Thoracic aorta (tissue), 2 donors: ENCODE measurements around the gene EPB41L5. TPM values are rescaled to one million over a fixed set of nuclear protein-coding genes. Genes with fewer than 3 reads are reported as not detected.

Source experiments
- ATAC-seq: fragments of 150-250 bp; one replicate; pipeline ENCODE4 v1.8.0; 2017; ENCODE audit warnings: low read depth; ENCODE audit not compliant: insufficient number of reproducible peaks, low FRiP score
- DNase-seq: peaks from one replicate; pipeline ENCODE4 v3.0.0-alpha.2; 2020; ENCODE audit warnings: low spot score
- H3K27ac ChIP-seq, 2 donors: fragments of 200-600 bp; sonication (generic); 1 replicate in 1 of 2; 2 replicates in 1 of 2; pipeline ENCODE4 v1.5.1; 2016; ENCODE audit warnings: mild to moderate bottlenecking in 2 of 2, moderate library complexity in 2 of 2
- H3K27me3 ChIP-seq: fragments of 200-600 bp; sonication (generic); replicated peaks from 2 replicates; pipeline ENCODE4 v1.6.0; 2016; ENCODE audit warnings: mild to moderate bottlenecking; ENCODE audit not compliant: insufficient read depth
- H3K36me3 ChIP-seq: fragments of 200-600 bp; sonication (generic); one replicate; pipeline ENCODE4 v1.5.1; 2016
- H3K4me1 ChIP-seq, 2 donors: fragments of 200-600 bp; sonication (generic); 1 replicate in 1 of 2; 2 replicates in 1 of 2; pipeline versions ENCODE4 v1.5.1 to v1.6.0; 2016; ENCODE audit warnings: low read depth in 2 of 2, mild to moderate bottlenecking in 1 of 2; ENCODE audit not compliant: control insufficient read depth in 1 of 2
- H3K4me3 ChIP-seq: fragments of 200-600 bp; sonication (generic); 2 replicates; pipeline ENCODE4 v1.5.1; 2016; ENCODE audit warnings: mild to moderate bottlenecking
- H3K9me3 ChIP-seq: fragments of 200-600 bp; sonication (generic); 2 replicates; pipeline ENCODE4 v1.5.1; 2016
- total RNA-seq, 2 donors: library from RNA; depleted of rRNA; stranded (reverse); fragments of >200 nt; gene quantifications; one replicate each; pipeline versions ENCODE4 v1.1.0 to v1.2.3, GENCODE V29; 2016
- TF ChIP-seq, protein P1 (sequence below): fragments of 200-600 bp; sonication (generic); IDR thresholded peaks from one replicate; pipeline ENCODE4 v1.5.1; 2019; ENCODE audit warnings: antibody characterized with exemption

The EPB41L5 gene
- total RNA-seq, 2 donors from 2014 or later: 15.4 to 18.5 TPM

DNA sequence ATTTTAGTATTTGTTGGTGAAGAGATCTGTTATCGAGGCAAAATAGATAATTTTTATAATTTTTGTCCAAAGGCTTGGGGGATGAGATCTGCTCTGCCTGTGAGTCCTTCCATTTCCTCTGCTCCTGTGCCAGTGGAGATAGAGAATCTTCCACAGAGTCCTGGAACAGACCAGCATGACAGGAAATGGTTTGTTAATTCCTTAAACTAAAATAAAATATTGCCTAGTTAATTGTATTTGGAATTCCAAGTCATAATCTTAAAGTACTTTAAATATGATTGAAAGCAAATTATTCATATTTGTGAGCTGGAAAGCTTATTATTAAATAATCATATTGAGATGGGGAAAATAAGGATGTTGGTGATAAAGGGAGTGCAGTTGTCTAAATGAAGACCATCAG is 87.8 kb downstream of the EPB41L5 start:
- Histone ChIP-seq H3K4me1 (no peaks in the 10 kb centered on the region), H3K9me3 (no peaks in the 10 kb centered on the region), H3K36me3 (no peaks in the 10 kb centered on the region), H3K4me3 (no peak overlapping the region), H3K27ac (no peak overlapping the region), H3K27me3 (no peaks in the 10 kb centered on the region)
- DNase-seq (no peak), ATAC-seq (no peak)
- TF ChIP-seq, protein P1, sequence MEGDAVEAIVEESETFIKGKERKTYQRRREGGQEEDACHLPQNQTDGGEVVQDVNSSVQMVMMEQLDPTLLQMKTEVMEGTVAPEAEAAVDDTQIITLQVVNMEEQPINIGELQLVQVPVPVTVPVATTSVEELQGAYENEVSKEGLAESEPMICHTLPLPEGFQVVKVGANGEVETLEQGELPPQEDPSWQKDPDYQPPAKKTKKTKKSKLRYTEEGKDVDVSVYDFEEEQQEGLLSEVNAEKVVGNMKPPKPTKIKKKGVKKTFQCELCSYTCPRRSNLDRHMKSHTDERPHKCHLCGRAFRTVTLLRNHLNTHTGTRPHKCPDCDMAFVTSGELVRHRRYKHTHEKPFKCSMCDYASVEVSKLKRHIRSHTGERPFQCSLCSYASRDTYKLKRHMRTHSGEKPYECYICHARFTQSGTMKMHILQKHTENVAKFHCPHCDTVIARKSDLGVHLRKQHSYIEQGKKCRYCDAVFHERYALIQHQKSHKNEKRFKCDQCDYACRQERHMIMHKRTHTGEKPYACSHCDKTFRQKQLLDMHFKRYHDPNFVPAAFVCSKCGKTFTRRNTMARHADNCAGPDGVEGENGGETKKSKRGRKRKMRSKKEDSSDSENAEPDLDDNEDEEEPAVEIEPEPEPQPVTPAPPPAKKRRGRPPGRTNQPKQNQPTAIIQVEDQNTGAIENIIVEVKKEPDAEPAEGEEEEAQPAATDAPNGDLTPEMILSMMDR: no peak

DNA sequence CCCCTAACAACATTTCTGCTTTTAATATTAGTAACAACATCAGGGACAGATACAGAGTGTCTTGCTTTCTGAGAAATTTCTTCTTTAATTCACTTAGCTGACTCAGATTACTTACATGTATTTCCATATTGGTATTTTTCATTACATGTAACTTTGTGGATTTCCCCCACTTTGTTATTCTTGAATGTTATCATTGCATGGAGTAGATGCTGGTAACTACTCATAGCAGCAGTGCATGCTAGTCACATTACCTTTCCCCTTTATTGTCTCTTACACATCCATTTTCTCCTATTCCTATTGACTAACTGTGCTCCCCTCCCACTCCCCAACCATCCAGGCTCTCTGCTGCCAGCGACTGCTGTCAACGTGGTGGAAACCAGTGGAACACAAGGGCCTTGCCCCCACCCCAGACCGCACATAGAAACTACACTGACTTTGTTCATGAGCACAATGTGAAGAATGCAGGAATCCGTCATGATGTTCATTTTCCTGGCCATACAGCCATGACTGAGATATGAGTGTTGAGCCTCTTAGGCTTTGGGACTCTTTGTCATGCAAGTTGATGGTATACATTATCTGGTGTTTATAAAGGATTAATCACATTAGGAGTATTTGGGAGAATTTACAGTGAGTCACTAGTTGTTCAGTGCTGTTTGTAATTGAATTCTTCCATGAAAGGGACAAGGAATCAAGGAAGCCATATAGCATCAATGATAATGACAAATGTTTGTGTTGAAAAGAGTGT is 91.0 kb downstream of the EPB41L5 start:
- Histone ChIP-seq H3K36me3 (no peaks in the 10 kb centered on the region), H3K27me3 (no peaks in the 10 kb centered on the region), H3K9me3 (no peaks in the 10 kb centered on the region), H3K4me3 (no peak overlapping the region), H3K4me1 (peaks cover 3 to 18% of the 10 kb centered on the region in 2 donors), H3K27ac (no peak overlapping the region)
- DNase-seq: no peak
- TF ChIP-seq, protein P1: no peak
- no peak for ATAC-seq

- Histone ChIP-seq H3K4me1 (peaks cover 3 to 19% of the 10 kb centered on the region in 2 donors), H3K36me3 (no peaks in the 10 kb centered on the region), H3K27ac (no peak overlapping the region), H3K27me3 (no peaks in the 10 kb centered on the region), H3K4me3 (no peak overlapping the region), H3K9me3 (no peaks in the 10 kb centered on the region)
- TF ChIP-seq, protein P1: no peak
- ATAC-seq (no peak), DNase-seq (no peak)
Observed at GRCh38 chr2:120104772-120105171, 91.9 kb downstream of the EPB41L5 start.

GRCh38 chr2:120105360-120105759 is 92.5 kb downstream of the EPB41L5 start:
- ATAC-seq (no peak), DNase-seq (no peak)
- Histone ChIP-seq H3K27ac (no peak overlapping the region), H3K9me3 (no peaks in the 10 kb centered on the region), H3K4me3 (no peak overlapping the region), H3K4me1 (peaks cover 3 to 19% of the 10 kb centered on the region in 2 donors), H3K36me3 (no peaks in the 10 kb centered on the region), H3K27me3 (no peaks in the 10 kb centered on the region)
- TF ChIP-seq, protein P1: no peak

- TF ChIP-seq, protein P1: no peak
- H3K27ac ChIP-seq: no peak overlapping the region
- ATAC-seq (no peak), DNase-seq (no peak)
- no peak overlapping the region for H3K4me3 ChIP-seq
- no peaks in the 10 kb centered on the region for H3K9me3 ChIP-seq
- no peaks in the 10 kb centered on the region for H3K36me3 ChIP-seq
- no peaks in the 10 kb centered on the region for H3K27me3 ChIP-seq
- H3K4me1 ChIP-seq: peaks cover 3 to 19% of the 10 kb centered on the region in 2 donors
Observed at GRCh38 chr2:120108049-120108448, 95.2 kb downstream of the EPB41L5 start.
